CD4-positive, alpha-beta T cell (primary cell): ENCODE results near the gene HOXB7. TPM values are rescaled to one million over a fixed set of nuclear protein-coding genes. Genes with fewer than 3 reads are reported as not detected.

Experiments
- ATAC-seq: fragments of 200-7000 bp; cut with Tn5 transposase; one replicate; pipeline ENCODE4 v1.10.0; 2022; ENCODE audit warnings: mild to moderate bottlenecking; ENCODE audit not compliant: poor library complexity
- CTCF ChIA-PET: fragments of 350-600 bp; sonication (Branson Sonifier 250); formaldehyde crosslinking; loops from one replicate; lab custom pipeline; 2021; ENCODE audit warnings: antibody characterized with exemption, inconsistent platforms; lab: Charles Lee
- POLR2A ChIA-PET: fragments of 350-600 bp; sonication (Branson Sonifier 250); formaldehyde crosslinking; loops from one replicate; lab custom pipeline; 2021; ENCODE audit warnings: antibody characterized with exemption, inconsistent platforms; lab: Charles Lee
- DNase-seq, 14 experiments: peaks; one replicate each; pipeline ENCODE4 v3.0.0-alpha.2; 2013 to 2020; ENCODE audit warnings: mixed read lengths in 2 of 14
- H3K27ac ChIP-seq, 2 donors: one replicate each; pipeline versions ENCODE4 v1.5.1 to v1.7.0; 2013; ENCODE audit warnings: low read length in 2 of 2, low read depth in 1 of 2, mild to moderate bottlenecking in 1 of 2
- H3K27me3 ChIP-seq, 2 experiments: 1 replicate in 1 of 2; 2 replicates in 1 of 2; pipeline versions ENCODE4 v1.6.1 to v1.7.0; 2013; ENCODE audit warnings: low read length in 2 of 2, control low read depth in 1 of 2, mild to moderate bottlenecking in 1 of 2, moderate library complexity in 1 of 2; ENCODE audit not compliant: insufficient read depth in 2 of 2, control insufficient read depth in 1 of 2
- H3K36me3 ChIP-seq: one replicate; pipeline ENCODE4 v1.6.1; 2013; ENCODE audit warnings: low read length, control low read depth; ENCODE audit not compliant: insufficient read depth
- H3K4me1 ChIP-seq: one replicate; pipeline ENCODE4 v1.6.1; 2013; ENCODE audit warnings: low read length, control low read depth; ENCODE audit not compliant: insufficient read depth
- H3K4me3 ChIP-seq: one replicate; pipeline ENCODE4 v1.5.1; 2013; ENCODE audit warnings: mild to moderate bottlenecking, low read length, moderate library complexity
- H3K9me3 ChIP-seq, 2 experiments: 1 replicate in 1 of 2; 2 replicates in 1 of 2; pipeline versions ENCODE4 v1.6.1 to v1.7.0; 2013; ENCODE audit warnings: low read length in 2 of 2, mild to moderate bottlenecking in 2 of 2, control low read depth in 1 of 2, moderate library complexity in 1 of 2; ENCODE audit not compliant: control insufficient read depth in 1 of 2, insufficient read depth in 1 of 2
- H3K27ac Mint-ChIP-seq: one replicate; pipeline ENCODE4 v1.8.0; 2020; ENCODE audit warnings: mixed read lengths
- H3K27me3 Mint-ChIP-seq: one replicate; pipeline ENCODE4 v1.8.0; 2021; ENCODE audit warnings: mixed read lengths
- H3K36me3 Mint-ChIP-seq: one replicate; pipeline ENCODE4 v1.8.0; 2021; ENCODE audit warnings: low read depth, mixed read lengths
- H3K4me1 Mint-ChIP-seq: one replicate; pipeline ENCODE4 v1.8.0; 2021; ENCODE audit warnings: low read depth, mixed read lengths
- H3K4me3 Mint-ChIP-seq: one replicate; pipeline ENCODE4 v1.8.0; 2020; ENCODE audit warnings: mild to moderate bottlenecking, mixed read lengths
- H3K9me3 Mint-ChIP-seq: one replicate; pipeline ENCODE4 v1.8.0; 2020; ENCODE audit warnings: mixed read lengths
- intact Hi-C, 2 experiments: fragments of 100-400 bp; cut with DNase I in 1 of 2; cut with micrococcal nuclease in 1 of 2; formaldehyde crosslinking; loops; one replicate each; pipeline versions ENCODE4 v1.15.1 to v1.9.0; 2023 to 2025; cut with DNase I, micrococcal nuclease
- total RNA-seq, 174 experiments: library from RNA in 2 of 174; stranded (reverse) in 2 of 174; gene quantifications; one replicate each; pipeline ENCODE4 v1.2.3 and lab custom pipeline; 2021 to 2026
- TF ChIP-seq, protein P1 (sequence below): fragments of 200-600 bp; IDR thresholded peaks from one replicate; pipeline ENCODE4 v1.8.0; 2022; ENCODE audit warnings: antibody characterized with exemption, mild to moderate bottlenecking

The HOXB7 gene
- total RNA-seq, 2 experiments from 2014 or later: not detected

DNA sequence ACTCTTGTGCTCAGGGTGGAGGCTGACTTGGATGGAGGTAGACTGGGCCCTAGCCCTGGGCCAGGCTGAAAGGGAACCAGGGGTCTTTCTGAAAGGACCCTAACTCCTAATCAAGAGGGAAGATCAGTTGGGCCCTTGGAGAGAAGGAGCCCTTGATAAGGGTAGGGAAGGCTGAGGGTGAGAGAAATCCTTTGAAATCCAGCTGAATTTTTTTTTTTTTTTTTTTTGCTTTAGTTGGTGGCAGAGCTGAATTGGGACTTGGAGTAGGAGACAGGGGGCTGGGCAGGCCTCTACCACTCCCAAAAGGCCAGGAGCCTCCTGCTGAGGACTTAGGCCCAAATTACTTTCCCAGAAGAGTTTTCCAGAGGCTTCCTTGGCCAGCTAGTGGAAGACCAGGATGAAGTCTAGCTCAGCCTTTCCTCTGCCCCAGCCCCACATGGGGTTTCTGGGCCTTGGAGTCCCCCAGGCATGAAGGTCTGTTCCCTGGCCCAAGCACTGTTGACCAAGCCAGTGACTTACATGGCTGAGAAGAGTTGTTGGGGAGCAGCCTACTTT, 20.1 kb downstream of the HOXB7 start:
- Mint-ChIP-seq H3K9me3 (no peaks in the 10 kb centered on the region), H3K4me3 (peak overlapping the region; percentile 49), H3K4me1 (peaks cover 26% of the 10 kb centered on the region), H3K36me3 (no peaks in the 10 kb centered on the region), H3K27ac (no peak overlapping the region), H3K27me3 (peaks cover 98% of the 10 kb centered on the region)
- DNase-seq: no peak
- peaks cover 82 to 95% of the 10 kb centered on the region in 2 experiments for H3K27me3 ChIP-seq
- H3K36me3 ChIP-seq: no peaks in the 10 kb centered on the region
- ChIA-PET CTCF (interaction anchor here (1.2 kb wide), 1 partner anchor 28 kb away, joined by 3 read pairs; no protein-coding TSS in a partner anchor), POLR2A (interaction anchor here (1.3 kb wide), 1 partner anchor 328 kb away, joined by 5 read pairs; no protein-coding TSS in a partner anchor)
- no peak overlapping the region for H3K27ac ChIP-seq
- H3K4me1 ChIP-seq: peaks cover 37% of the 10 kb centered on the region
- H3K4me3 ChIP-seq: no peak overlapping the region
- intact Hi-C loops: loop anchor here (5.0 kb wide), 3 partner anchors 98 to 508 kb away; no protein-coding TSS in a partner anchor
- no peak for ATAC-seq
- TF ChIP-seq, protein P1, sequence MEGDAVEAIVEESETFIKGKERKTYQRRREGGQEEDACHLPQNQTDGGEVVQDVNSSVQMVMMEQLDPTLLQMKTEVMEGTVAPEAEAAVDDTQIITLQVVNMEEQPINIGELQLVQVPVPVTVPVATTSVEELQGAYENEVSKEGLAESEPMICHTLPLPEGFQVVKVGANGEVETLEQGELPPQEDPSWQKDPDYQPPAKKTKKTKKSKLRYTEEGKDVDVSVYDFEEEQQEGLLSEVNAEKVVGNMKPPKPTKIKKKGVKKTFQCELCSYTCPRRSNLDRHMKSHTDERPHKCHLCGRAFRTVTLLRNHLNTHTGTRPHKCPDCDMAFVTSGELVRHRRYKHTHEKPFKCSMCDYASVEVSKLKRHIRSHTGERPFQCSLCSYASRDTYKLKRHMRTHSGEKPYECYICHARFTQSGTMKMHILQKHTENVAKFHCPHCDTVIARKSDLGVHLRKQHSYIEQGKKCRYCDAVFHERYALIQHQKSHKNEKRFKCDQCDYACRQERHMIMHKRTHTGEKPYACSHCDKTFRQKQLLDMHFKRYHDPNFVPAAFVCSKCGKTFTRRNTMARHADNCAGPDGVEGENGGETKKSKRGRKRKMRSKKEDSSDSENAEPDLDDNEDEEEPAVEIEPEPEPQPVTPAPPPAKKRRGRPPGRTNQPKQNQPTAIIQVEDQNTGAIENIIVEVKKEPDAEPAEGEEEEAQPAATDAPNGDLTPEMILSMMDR: no peak
- H3K9me3 ChIP-seq: peaks cover 0 to 7% of the 10 kb centered on the region in 2 experiments

DNA sequence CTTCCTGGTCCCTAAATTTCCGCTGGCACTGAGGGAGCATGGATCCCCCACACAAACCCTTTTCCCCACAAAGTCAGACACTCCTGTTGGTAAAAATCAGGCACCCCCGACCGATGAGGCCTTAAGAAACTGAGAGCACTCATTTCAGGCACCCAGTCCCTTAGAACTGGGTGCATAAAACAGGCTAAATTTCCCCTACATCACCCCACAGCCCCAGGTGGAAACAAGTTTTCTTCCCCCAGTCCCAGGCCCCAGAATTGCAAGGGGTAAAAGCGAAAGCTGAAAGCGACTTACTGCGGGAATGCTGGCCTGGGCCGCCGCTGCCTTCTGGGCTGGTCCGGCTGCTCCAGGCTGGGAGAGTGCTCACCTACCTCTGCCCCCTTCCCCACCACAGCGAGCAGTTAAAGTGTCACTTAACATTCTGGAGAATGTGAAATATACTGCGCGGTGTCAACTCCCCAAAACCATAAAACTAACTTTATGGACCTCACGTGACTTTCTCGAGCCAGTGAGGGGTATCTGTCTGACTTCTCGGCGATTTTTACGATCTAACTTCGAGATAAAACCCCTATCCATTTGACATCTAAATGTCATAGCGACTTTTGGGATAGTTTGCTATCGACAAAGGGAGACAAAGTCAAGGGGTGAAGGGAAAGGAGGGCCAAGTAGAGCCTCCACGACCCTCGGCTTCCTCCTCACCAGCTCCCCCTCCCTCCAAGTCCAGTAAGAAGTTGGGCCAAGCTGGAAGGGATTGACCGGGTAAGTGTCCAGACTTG, 20.8 kb downstream of the HOXB7 start, which contains the start of gene HOXB3:
Gene HOXB3 (minus strand): TSS at position 411 of the 776 bp plus-strand sequence. CDS start 37,767 bp downstream, outside the sequence.
- peaks cover 98% of the 10 kb centered on the region for H3K27me3 Mint-ChIP-seq
- TF ChIP-seq, protein P1: no peak
- Histone ChIP-seq H3K4me1 (peaks cover 43% of the 10 kb centered on the region), H3K27me3 (peaks cover 80 to 94% of the 10 kb centered on the region in 2 experiments), H3K36me3 (no peaks in the 10 kb centered on the region), H3K27ac (no peak within 1 kb of the TSS), H3K4me3 (no peak within 1 kb of the TSS), H3K9me3 (peaks cover 0 to 7% of the 10 kb centered on the region in 2 experiments)
- H3K4me3 Mint-ChIP-seq: peak within 1 kb of the TSS; percentile 49
- H3K4me1 Mint-ChIP-seq: peaks cover 33% of the 10 kb centered on the region
- ChIA-PET POLR2A (interaction anchor here (1.3 kb wide), 1 partner anchor 328 kb away, joined by 5 read pairs; no protein-coding TSS in a partner anchor), CTCF (interaction anchor here (1.2 kb wide), 1 partner anchor 22 kb away, joined by 3 read pairs; no protein-coding TSS in a partner anchor)
- no peaks in the 10 kb centered on the region for H3K36me3 Mint-ChIP-seq
- H3K27ac Mint-ChIP-seq: no peak within 1 kb of the TSS
- DNase-seq: no peak
- no peak for ATAC-seq
- intact Hi-C loops: loop anchor here (5.0 kb wide), 3 partner anchors 98 to 508 kb away; no protein-coding TSS in a partner anchor
- H3K9me3 Mint-ChIP-seq: no peaks in the 10 kb centered on the region

DNA sequence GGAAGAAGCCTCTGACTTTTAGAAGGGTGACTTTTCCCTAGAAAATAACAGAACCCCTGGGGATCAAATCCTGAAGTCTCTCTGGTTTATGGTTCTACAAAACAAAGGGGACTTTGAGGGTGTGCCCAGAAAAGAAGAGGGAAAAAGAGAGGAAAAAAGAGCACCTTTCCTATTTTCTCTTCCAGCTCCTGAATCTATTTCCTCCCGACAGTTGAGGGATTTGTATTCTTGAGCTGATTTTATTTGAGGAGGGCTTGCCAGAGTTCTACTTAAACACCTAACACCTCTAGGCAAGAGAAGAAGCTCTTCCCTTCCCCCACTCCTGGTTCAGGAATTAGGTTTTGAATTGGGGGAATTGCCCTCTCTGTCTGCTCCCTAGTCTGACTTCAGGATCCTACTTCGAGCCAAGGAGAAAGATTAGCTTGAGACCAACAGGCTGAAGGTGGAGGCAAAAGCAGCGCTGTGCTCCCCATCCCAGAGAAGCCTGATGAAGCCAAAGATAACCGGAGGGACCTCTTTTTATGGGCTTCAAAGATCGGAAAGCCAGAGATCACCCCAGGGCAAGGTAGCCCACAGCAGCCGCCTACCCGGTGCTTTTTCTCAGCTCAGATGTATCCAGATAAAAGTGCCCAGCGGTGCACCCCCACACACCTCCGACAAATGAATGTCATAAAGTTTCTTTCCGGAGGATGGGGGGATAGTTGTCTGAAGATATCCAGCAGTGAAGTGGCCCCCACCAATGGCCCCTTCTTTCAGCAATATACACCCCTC, 21.6 kb downstream of the HOXB7 start:
- Mint-ChIP-seq H3K36me3 (no peaks in the 10 kb centered on the region), H3K4me1 (peaks cover 36% of the 10 kb centered on the region), H3K4me3 (no peak overlapping the region), H3K27ac (no peak overlapping the region), H3K9me3 (no peaks in the 10 kb centered on the region), H3K27me3 (peaks cover 100% of the 10 kb centered on the region)
- H3K4me3 ChIP-seq: no peak overlapping the region
- intact Hi-C loops: no loop called here
- ChIA-PET CTCF (interaction anchor here (1.0 to 2.4 kb wide), 8 partner anchors 23 to 255 kb away, joined by 3 to 11 read pairs (median 4); no protein-coding TSS in a partner anchor), POLR2A (interaction anchor here (0.8 to 1.3 kb wide), 3 partner anchors 136 to 327 kb away, joined by 3 to 5 read pairs (median 4); no protein-coding TSS in a partner anchor)
- ATAC-seq (no peak), DNase-seq (no peak)
- TF ChIP-seq, protein P1: no peak
- H3K4me1 ChIP-seq: peaks cover 45% of the 10 kb centered on the region
- H3K36me3 ChIP-seq: no peaks in the 10 kb centered on the region
- peaks cover 0 to under 1% of the 10 kb centered on the region in 2 experiments for H3K9me3 ChIP-seq
- no peak overlapping the region for H3K27ac ChIP-seq
- H3K27me3 ChIP-seq: peaks cover 75 to 89% of the 10 kb centered on the region in 2 experiments
